RWPE1 (cell line): ENCODE measurements around the gene C9orf85.
A peak's percentile ranks its signal among the peaks of the same experiment; 100 is the strongest.

Experiments
- CTCF ChIA-PET: fragments of 350-600 bp; sonication (Branson Sonifier 250); formaldehyde crosslinking; extraction: SDS; loops from one replicate; lab custom pipeline; 2021; lab: Yijun Ruan, JAX
- POLR2A ChIA-PET: fragments of 400-600 bp; formaldehyde crosslinking; extraction: SDS; loops from one replicate; lab custom pipeline; 2020; ENCODE audit warnings: antibody characterized with exemption; ENCODE audit not compliant: low non-redundant PET; lab: Yijun Ruan, JAX
- DNase-seq: peaks from one replicate; pipeline ENCODE4 v3.0.0; 2012; ENCODE audit warnings: low spot score
- H3K27ac ChIP-seq: fragments of 450-650 bp; 2 replicates; pipeline ENCODE4 v1.5.1; 2017
- TF ChIP-seq, protein P1 (sequence below): fragments of 450-650 bp; conservative IDR thresholded peaks from 2 replicates; pipeline ENCODE4 v1.5.1; 2017; ENCODE audit warnings: low read depth, mild to moderate bottlenecking

Gene C9orf85

GRCh38 chr9:71901695-71902597, 9.5 kb upstream of the C9orf85 start:
- no peak for DNase-seq
- TF ChIP-seq, protein P1, sequence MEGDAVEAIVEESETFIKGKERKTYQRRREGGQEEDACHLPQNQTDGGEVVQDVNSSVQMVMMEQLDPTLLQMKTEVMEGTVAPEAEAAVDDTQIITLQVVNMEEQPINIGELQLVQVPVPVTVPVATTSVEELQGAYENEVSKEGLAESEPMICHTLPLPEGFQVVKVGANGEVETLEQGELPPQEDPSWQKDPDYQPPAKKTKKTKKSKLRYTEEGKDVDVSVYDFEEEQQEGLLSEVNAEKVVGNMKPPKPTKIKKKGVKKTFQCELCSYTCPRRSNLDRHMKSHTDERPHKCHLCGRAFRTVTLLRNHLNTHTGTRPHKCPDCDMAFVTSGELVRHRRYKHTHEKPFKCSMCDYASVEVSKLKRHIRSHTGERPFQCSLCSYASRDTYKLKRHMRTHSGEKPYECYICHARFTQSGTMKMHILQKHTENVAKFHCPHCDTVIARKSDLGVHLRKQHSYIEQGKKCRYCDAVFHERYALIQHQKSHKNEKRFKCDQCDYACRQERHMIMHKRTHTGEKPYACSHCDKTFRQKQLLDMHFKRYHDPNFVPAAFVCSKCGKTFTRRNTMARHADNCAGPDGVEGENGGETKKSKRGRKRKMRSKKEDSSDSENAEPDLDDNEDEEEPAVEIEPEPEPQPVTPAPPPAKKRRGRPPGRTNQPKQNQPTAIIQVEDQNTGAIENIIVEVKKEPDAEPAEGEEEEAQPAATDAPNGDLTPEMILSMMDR: no peak
- H3K27ac ChIP-seq: no peak overlapping the region
- CTCF ChIA-PET: no interaction called here
- POLR2A ChIA-PET: no interaction called here

DNA sequence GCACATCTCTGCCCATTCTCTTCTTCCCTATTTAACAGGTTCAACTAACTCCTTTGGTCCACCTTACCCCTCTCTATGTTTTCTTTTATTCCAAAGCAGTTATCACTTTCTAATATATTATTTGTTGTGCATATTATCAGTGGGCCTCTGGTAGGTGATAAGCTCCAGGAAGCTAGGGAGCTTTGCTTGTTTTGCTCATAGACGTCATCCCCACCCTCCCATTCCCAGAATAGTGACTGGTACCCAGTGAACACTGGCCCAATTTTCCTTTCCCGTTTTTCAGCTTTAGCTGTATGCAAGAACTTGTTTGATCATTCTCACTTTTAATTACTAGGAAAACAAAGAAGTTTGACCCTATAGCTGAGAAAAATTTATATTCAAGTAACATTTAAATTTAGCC, 7.4 kb upstream of the C9orf85 start:
- TF ChIP-seq, protein P1: no peak
- CTCF ChIA-PET: interaction anchor here (0.7 to 0.8 kb wide), 2 partner anchors 15 to 738 kb away, joined by 3 read pairs; no protein-coding TSS in a partner anchor
- no peak overlapping the region for H3K27ac ChIP-seq
- DNase-seq: no peak
- POLR2A ChIA-PET: no interaction called here

DNA sequence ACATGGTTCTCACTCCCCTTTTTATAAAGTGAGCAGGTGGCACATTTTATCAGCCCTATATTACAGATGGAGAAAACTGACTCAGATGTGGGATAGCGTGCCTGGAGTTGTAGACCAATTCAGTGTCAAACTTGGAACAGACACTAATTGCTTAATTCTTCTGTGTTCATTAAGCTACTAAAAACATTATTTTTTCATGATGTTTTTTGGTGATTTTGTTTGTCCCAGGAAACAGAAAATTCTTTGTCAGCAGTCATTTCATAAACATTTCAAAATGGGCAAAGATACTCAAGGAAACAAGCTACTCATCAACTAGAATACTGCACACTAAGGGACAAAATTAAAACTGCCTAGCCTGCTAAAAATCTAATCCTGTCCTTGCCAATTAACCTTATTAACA, 2.6 kb upstream of the C9orf85 start:
- ChIA-PET CTCF (no interaction called here), POLR2A (no interaction called here)
- H3K27ac ChIP-seq: no peak overlapping the region
- TF ChIP-seq, protein P1: no peak
- DNase-seq: no peak

GRCh38 chr9:71909887-71910649, 1.4 kb upstream of the C9orf85 start:
- CTCF ChIA-PET: no interaction called here
- TF ChIP-seq, protein P1: no peak
- peak; percentile 36 for DNase-seq
- POLR2A ChIA-PET: no interaction called here
- peak overlapping the region; percentile 97 for H3K27ac ChIP-seq

- TF ChIP-seq, protein P1: no peak
- DNase-seq: peak; percentile 30
- ChIA-PET POLR2A (no interaction called here), CTCF (interaction anchor here (2.1 kb wide), 1 partner anchor 115 kb away, joined by 4 read pairs; no protein-coding TSS in a partner anchor)
- H3K27ac ChIP-seq: peak overlapping the region; percentile 97
Observed at GRCh38 chr9:71910650-71911060, 784 bp upstream of the C9orf85 start.

DNA sequence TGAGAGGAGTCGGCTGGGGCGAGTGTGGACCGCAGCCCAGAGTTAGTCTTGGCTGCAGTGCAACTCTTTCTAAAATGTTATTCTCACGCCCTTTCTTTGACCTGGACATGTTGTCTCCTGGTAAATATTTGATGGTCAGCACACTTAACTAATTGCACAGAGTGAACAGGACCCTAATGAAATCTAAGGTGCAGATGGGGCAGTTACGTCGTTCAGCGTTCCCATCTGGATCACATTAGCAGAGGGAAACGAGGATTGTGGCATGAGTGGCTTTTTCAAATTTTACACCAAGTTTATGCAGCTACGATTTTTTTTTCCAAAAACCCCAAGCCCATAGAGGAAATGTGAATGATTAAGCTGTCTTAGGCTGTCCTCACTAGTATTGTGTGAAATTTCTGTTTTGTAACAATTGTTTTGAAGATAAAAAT, 483 bp downstream of the C9orf85 start:
- TF ChIP-seq, protein P1: no peak
- POLR2A ChIA-PET: interaction anchor here (0.5 kb wide), 1 partner anchor 65 kb away, joined by 3 read pairs; no protein-coding TSS in a partner anchor
- CTCF ChIA-PET: interaction anchor here (0.6 to 2.1 kb wide), 2 partner anchors 114 to 622 kb away, joined by 4 read pairs; no protein-coding TSS in a partner anchor
- DNase-seq: peak; percentile 15
- peak overlapping the region; percentile 97 for H3K27ac ChIP-seq
